SU-DHL-6 (cell line): Measurements from ENCODE around the gene MYLK.

Experiments
- EZH2phosphoT487 ChIP-seq: fragments of 200-600 bp; sonication (generic), shearing (Covaris generic); conservative IDR thresholded peaks from 2 replicates; pipeline ENCODE4 v1.6.1; 2018; ENCODE audit warnings: mild to moderate bottlenecking, antibody characterized with exemption, low read length, moderate library complexity, mixed read lengths
- TF ChIP-seq, protein P1 (sequence below): fragments of 200-600 bp; sonication (generic); IDR thresholded peaks from one replicate; pipeline ENCODE4 v1.5.1; 2017; ENCODE audit warnings: antibody characterized with exemption, mild to moderate bottlenecking, low read length, moderate library complexity; ENCODE audit not compliant: insufficient read depth, poor library complexity, severe bottlenecking

DNA sequence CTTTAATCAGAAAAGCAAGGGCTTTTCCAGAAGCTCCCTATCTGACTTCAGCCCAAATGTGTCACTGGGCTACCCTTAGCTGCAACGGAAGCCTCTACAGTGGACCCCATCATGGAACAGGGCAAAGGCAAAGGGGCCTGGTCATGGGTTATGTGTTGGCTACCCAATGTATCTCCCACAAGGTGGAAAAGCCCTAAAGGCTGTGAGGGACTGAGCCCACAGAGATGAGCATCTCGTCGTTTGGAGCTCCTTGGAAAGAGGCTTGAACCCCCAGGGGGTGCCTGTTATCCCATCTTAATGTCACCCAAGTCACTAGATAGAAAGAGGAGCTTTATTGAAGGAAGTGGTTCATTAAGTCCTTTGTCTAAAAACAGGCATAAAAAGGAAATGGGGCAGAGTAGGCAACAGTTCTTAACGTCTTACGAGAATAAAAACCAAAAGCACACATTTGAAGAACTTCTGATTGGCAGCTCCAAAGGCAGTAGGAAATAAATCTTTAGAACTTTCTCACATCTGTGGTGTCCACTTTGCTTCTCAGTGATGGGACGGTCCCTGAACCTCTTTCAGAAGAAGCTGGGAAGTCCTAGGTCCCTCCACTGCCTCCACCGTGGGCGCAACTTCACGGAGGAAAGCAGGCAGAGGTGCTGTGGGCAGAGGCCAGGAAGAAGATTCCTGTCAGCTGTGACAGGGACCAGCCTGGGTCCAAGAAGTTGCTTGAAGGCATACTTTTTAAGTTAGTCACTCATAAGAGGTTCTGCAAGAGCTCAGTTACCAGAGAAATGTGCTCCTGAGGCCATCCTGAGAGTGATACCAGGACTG, 93.7 kb downstream of the MYLK start:
- TF ChIP-seq EZH2phosphoT487, result no peak
- TF ChIP-seq, protein P1, sequence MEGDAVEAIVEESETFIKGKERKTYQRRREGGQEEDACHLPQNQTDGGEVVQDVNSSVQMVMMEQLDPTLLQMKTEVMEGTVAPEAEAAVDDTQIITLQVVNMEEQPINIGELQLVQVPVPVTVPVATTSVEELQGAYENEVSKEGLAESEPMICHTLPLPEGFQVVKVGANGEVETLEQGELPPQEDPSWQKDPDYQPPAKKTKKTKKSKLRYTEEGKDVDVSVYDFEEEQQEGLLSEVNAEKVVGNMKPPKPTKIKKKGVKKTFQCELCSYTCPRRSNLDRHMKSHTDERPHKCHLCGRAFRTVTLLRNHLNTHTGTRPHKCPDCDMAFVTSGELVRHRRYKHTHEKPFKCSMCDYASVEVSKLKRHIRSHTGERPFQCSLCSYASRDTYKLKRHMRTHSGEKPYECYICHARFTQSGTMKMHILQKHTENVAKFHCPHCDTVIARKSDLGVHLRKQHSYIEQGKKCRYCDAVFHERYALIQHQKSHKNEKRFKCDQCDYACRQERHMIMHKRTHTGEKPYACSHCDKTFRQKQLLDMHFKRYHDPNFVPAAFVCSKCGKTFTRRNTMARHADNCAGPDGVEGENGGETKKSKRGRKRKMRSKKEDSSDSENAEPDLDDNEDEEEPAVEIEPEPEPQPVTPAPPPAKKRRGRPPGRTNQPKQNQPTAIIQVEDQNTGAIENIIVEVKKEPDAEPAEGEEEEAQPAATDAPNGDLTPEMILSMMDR, result no peak
